Lower leg skin (tissue), 3 donors: ENCODE data around the gene PDS5B.

Experiments used
- POLR2A ChIP-seq, 2 donors: fragments of 450-650 bp; IDR thresholded peaks; one replicate each; pipeline ENCODE4 v1.6.1; 2016 to 2017; ENCODE audit warnings: antibody characterized with exemption in 2 of 2, mild to moderate bottlenecking in 1 of 2, moderate library complexity in 1 of 2
- TF ChIP-seq, protein P1 (sequence below), 3 donors: fragments of 450-650 bp; IDR thresholded peaks; one replicate each; pipeline ENCODE4 v1.5.1; 2016; ENCODE audit warnings: antibody characterized with exemption in 3 of 3, mild to moderate bottlenecking in 3 of 3, moderate library complexity in 2 of 3

DNA sequence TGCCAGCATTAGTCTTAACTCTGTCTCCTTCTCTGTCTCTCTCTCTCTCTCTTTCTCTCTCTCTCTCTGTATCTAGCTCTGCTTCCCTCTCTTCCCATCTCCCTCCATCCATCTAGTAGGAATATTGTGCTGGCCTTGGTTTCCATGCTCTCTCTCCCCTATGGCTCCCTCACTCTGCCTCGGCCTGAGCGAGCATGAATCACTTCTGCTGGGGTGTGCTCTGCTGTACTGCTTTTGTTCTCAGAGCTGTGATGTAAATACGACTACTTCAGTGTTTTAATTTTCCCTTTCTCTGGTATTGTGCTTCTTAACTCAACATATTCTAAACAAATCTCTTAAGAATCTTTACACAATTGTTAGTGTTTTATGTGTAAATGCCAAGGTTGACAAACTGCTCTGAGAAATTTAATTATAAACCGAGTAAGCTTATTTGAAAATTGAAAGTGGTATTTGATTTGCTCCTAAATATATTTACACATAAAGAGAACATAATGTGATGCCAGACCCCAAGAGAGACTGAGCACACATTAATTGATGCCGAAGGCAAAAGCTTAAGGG lies 218.5 kb downstream of the PDS5B start:
- TF ChIP-seq, protein P1, sequence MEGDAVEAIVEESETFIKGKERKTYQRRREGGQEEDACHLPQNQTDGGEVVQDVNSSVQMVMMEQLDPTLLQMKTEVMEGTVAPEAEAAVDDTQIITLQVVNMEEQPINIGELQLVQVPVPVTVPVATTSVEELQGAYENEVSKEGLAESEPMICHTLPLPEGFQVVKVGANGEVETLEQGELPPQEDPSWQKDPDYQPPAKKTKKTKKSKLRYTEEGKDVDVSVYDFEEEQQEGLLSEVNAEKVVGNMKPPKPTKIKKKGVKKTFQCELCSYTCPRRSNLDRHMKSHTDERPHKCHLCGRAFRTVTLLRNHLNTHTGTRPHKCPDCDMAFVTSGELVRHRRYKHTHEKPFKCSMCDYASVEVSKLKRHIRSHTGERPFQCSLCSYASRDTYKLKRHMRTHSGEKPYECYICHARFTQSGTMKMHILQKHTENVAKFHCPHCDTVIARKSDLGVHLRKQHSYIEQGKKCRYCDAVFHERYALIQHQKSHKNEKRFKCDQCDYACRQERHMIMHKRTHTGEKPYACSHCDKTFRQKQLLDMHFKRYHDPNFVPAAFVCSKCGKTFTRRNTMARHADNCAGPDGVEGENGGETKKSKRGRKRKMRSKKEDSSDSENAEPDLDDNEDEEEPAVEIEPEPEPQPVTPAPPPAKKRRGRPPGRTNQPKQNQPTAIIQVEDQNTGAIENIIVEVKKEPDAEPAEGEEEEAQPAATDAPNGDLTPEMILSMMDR (IDR thresholded peaks at IDR 0.05), result no peak
- TF ChIP-seq POLR2A (IDR thresholded peaks at IDR 0.05), result no peak
